ENCODE measurements around the gene GHRHR.

GHRHR gene

GRCh38 chr7:31002256-31002655 lies 38.5 kb downstream of the GHRHR start:
- H3K9me3 ChIP-seq (replicated peaks in 1 of 2; ENCODE audit: control insufficient read depth in 2 of 2, insufficient read depth in 1 of 2, low read depth in 1 of 2, low read length in 2 of 2), result peaks cover 0 to 7% of the 10 kb centered on the region in 2 donors
- no peak overlapping the region for H4K91ac ChIP-seq (ENCODE audit: low read depth, low read length, poor library complexity)
- no peaks in the 10 kb centered on the region for H3K79me1 ChIP-seq (ENCODE audit: low read depth, low read length)
- no peak overlapping the region for H3K4me3 ChIP-seq (ENCODE audit: low read length in 2 of 2)
- H2BK5ac ChIP-seq (ENCODE audit: low read length), result no peak overlapping the region
- H3K23ac ChIP-seq (ENCODE audit: low read depth, low read length, poor library complexity), result no peak overlapping the region
- no peak overlapping the region for H3K27ac ChIP-seq (replicated peaks; ENCODE audit: low read length)
- H3K36me3 ChIP-seq (replicated peaks in 1 of 2; ENCODE audit: control insufficient read depth in 2 of 2, insufficient read depth in 2 of 2, low read length in 2 of 2), result no peaks in the 10 kb centered on the region
- H3K27me3 ChIP-seq (ENCODE audit: control insufficient read depth in 3 of 3, insufficient read depth in 3 of 3, low read depth in 1 of 3, low read length in 3 of 3), result no peaks in the 10 kb centered on the region
- H3K4ac ChIP-seq (ENCODE audit: low read length), result no peak overlapping the region
- H2BK120ac ChIP-seq (ENCODE audit: low read depth, low read length), result no peak overlapping the region
- no peak overlapping the region for H2AK5ac ChIP-seq (ENCODE audit: low read depth, low read length)
- DNase-seq (ENCODE audit: low spot score), result no peak
- H3K4me2 ChIP-seq (ENCODE audit: insufficient read depth, low read length, poor library complexity, severe bottlenecking), result no peak overlapping the region
- no peak overlapping the region for H3K14ac ChIP-seq (ENCODE audit: low read length)
- no peak overlapping the region for H2AFZ ChIP-seq (ENCODE audit: low read length)
- H3K18ac ChIP-seq (ENCODE audit: low read length), result no peak overlapping the region
- H3K9ac ChIP-seq (ENCODE audit: low read depth, low read length, poor library complexity), result no peak overlapping the region
- no CpG with 5 or more reads among the region's 6 CpGs for WGBS, 2 donors (ENCODE audit: extremely low coverage in 2 of 2, insufficient read length in 2 of 2, insufficient replicate concordance in 1 of 2)
- no peak overlapping the region for H2BK15ac ChIP-seq (ENCODE audit: low read length)
- no peaks in the 10 kb centered on the region for H3K4me1 ChIP-seq (ENCODE audit: control insufficient read depth in 2 of 2, insufficient read depth in 1 of 2, low read depth in 1 of 2, low read length in 2 of 2)
- H2BK12ac ChIP-seq (ENCODE audit: low read length), result no peak overlapping the region
- H4K8ac ChIP-seq (ENCODE audit: low read depth, low read length), result no peak overlapping the region

DNA sequence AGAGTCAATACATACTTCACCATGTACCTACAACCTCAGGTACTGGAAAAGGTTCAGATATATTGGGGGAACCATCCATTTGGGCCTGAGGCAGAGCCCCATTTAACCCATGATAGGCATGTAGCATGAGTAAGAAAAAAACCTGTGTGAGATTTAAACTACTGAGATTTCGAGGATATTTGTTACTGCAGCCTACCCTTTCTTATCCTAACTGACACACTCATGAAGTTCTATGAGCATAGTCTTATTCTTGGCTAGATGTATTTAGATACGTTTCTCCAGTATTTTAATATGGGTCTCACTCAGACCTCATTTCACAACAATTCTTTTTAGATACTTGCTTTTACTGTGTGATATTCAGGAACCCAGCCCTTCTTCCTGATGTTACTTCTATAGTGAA lies 39.3 kb downstream of the GHRHR start:
- Histone ChIP-seq H3K18ac (ENCODE audit: low read length) (no peak overlapping the region), H3K36me3 (replicated peaks in 1 of 2; ENCODE audit: control insufficient read depth in 2 of 2, insufficient read depth in 2 of 2, low read length in 2 of 2) (no peaks in the 10 kb centered on the region), H3K4me3 (ENCODE audit: low read length in 2 of 2) (no peak overlapping the region), H2AFZ (ENCODE audit: low read length) (no peak overlapping the region), H3K9ac (ENCODE audit: low read depth, low read length, poor library complexity) (no peak overlapping the region), H3K27ac (replicated peaks; ENCODE audit: low read length) (no peak overlapping the region), H3K14ac (ENCODE audit: low read length) (no peak overlapping the region), H2BK5ac (ENCODE audit: low read length) (no peak overlapping the region), H2BK12ac (ENCODE audit: low read length) (no peak overlapping the region), H2BK120ac (ENCODE audit: low read depth, low read length) (no peak overlapping the region), H3K23ac (ENCODE audit: low read depth, low read length, poor library complexity) (no peak overlapping the region), H3K9me3 (replicated peaks in 1 of 2; ENCODE audit: control insufficient read depth in 2 of 2, insufficient read depth in 1 of 2, low read depth in 1 of 2, low read length in 2 of 2) (peaks cover 0 to 7% of the 10 kb centered on the region in 2 donors), H4K8ac (ENCODE audit: low read depth, low read length) (no peak overlapping the region), H3K4me2 (ENCODE audit: insufficient read depth, low read length, poor library complexity, severe bottlenecking) (no peak overlapping the region), H3K4me1 (ENCODE audit: control insufficient read depth in 2 of 2, insufficient read depth in 1 of 2, low read depth in 1 of 2, low read length in 2 of 2) (no peaks in the 10 kb centered on the region), H3K27me3 (ENCODE audit: control insufficient read depth in 3 of 3, insufficient read depth in 3 of 3, low read depth in 1 of 3, low read length in 3 of 3) (no peaks in the 10 kb centered on the region), H3K4ac (ENCODE audit: low read length) (no peak overlapping the region), H2AK5ac (ENCODE audit: low read depth, low read length) (no peak overlapping the region), H2BK15ac (ENCODE audit: low read length) (no peak overlapping the region), H4K91ac (ENCODE audit: low read depth, low read length, poor library complexity) (no peak overlapping the region), H3K79me1 (ENCODE audit: low read depth, low read length) (no peaks in the 10 kb centered on the region)
- no peak for DNase-seq (ENCODE audit: low spot score)
- WGBS, 2 donors (ENCODE audit: extremely low coverage in 2 of 2, insufficient read length in 2 of 2, insufficient replicate concordance in 1 of 2), result no CpG with 5 or more reads among the region's 2 CpGs

DNA sequence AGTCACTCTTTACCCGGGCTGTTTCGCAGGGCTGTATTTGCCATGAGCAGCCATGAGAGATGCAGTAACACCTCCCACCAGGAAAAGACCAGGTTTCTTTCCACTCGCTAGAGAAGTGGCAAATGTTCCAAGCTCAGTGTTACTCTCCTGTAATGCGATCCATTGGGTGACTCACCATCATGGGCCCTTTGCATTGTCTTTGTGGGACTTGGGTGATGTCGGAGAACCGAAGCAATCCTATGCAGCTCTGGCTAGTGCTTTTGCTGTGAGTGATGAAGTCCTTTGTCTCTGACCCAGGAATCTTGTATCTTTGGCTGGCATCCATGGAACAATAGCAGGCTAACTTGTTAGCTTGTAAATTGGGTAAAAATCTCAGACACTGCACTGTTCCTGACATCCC lies 40.0 kb downstream of the GHRHR start:
- no peak overlapping the region for H3K4ac ChIP-seq (ENCODE audit: low read length)
- H2AK5ac ChIP-seq (ENCODE audit: low read depth, low read length), result no peak overlapping the region
- no peak overlapping the region for H3K14ac ChIP-seq (ENCODE audit: low read length)
- no peak overlapping the region for H4K91ac ChIP-seq (ENCODE audit: low read depth, low read length, poor library complexity)
- WGBS, 2 donors (ENCODE audit: extremely low coverage in 2 of 2, insufficient read length in 2 of 2, insufficient replicate concordance in 1 of 2), result no CpG with 5 or more reads among the region's 6 CpGs
- H3K9ac ChIP-seq (ENCODE audit: low read depth, low read length, poor library complexity), result no peak overlapping the region
- H3K27ac ChIP-seq (replicated peaks; ENCODE audit: low read length), result no peak overlapping the region
- no peak overlapping the region for H2BK5ac ChIP-seq (ENCODE audit: low read length)
- H3K4me3 ChIP-seq (ENCODE audit: low read length in 2 of 2), result no peak overlapping the region
- no peak for DNase-seq (ENCODE audit: low spot score)
- no peaks in the 10 kb centered on the region for H3K36me3 ChIP-seq (replicated peaks in 1 of 2; ENCODE audit: control insufficient read depth in 2 of 2, insufficient read depth in 2 of 2, low read length in 2 of 2)
- H4K8ac ChIP-seq (ENCODE audit: low read depth, low read length), result no peak overlapping the region
- H2BK15ac ChIP-seq (ENCODE audit: low read length), result no peak overlapping the region
- no peak overlapping the region for H3K18ac ChIP-seq (ENCODE audit: low read length)
- H3K4me1 ChIP-seq (ENCODE audit: control insufficient read depth in 2 of 2, insufficient read depth in 1 of 2, low read depth in 1 of 2, low read length in 2 of 2), result no peaks in the 10 kb centered on the region
- H3K27me3 ChIP-seq (ENCODE audit: control insufficient read depth in 3 of 3, insufficient read depth in 3 of 3, low read depth in 1 of 3, low read length in 3 of 3), result peaks cover 0 to 3% (median 0%) of the 10 kb centered on the region in 3 experiments
- H2BK12ac ChIP-seq (ENCODE audit: low read length), result no peak overlapping the region
- no peak overlapping the region for H3K4me2 ChIP-seq (ENCODE audit: insufficient read depth, low read length, poor library complexity, severe bottlenecking)
- no peak overlapping the region for H2BK120ac ChIP-seq (ENCODE audit: low read depth, low read length)
- H3K9me3 ChIP-seq (replicated peaks in 1 of 2; ENCODE audit: control insufficient read depth in 2 of 2, insufficient read depth in 1 of 2, low read depth in 1 of 2, low read length in 2 of 2), result peaks cover 0 to 7% of the 10 kb centered on the region in 2 donors
- no peak overlapping the region for H2AFZ ChIP-seq (ENCODE audit: low read length)
- H3K23ac ChIP-seq (ENCODE audit: low read depth, low read length, poor library complexity), result no peak overlapping the region
- no peaks in the 10 kb centered on the region for H3K79me1 ChIP-seq (ENCODE audit: low read depth, low read length)

GRCh38 chr7:31004393-31004792 lies 40.6 kb downstream of the GHRHR start:
- WGBS, 2 donors (ENCODE audit: extremely low coverage in 2 of 2, insufficient read length in 2 of 2, insufficient replicate concordance in 1 of 2), result no CpG with 5 or more reads among the region's 1 CpG

More at GRCh38 chr7:31004393-31004792, 40.6 kb downstream of the GHRHR start:
- Histone ChIP-seq H2AFZ (ENCODE audit: low read length) (no peak overlapping the region), H3K9ac (ENCODE audit: low read depth, low read length, poor library complexity) (no peak overlapping the region), H3K27ac (replicated peaks; ENCODE audit: low read length) (no peak overlapping the region), H3K4me2 (ENCODE audit: insufficient read depth, low read length, poor library complexity, severe bottlenecking) (no peak overlapping the region), H2BK15ac (ENCODE audit: low read length) (no peak overlapping the region), H3K27me3 (ENCODE audit: control insufficient read depth in 3 of 3, insufficient read depth in 3 of 3, low read depth in 1 of 3, low read length in 3 of 3) (peaks cover 0 to 3% (median 0%) of the 10 kb centered on the region in 3 experiments), H3K36me3 (replicated peaks in 1 of 2; ENCODE audit: control insufficient read depth in 2 of 2, insufficient read depth in 2 of 2, low read length in 2 of 2) (no peaks in the 10 kb centered on the region), H3K4me3 (ENCODE audit: low read length in 2 of 2) (no peak overlapping the region), H3K4me1 (ENCODE audit: control insufficient read depth in 2 of 2, insufficient read depth in 1 of 2, low read depth in 1 of 2, low read length in 2 of 2) (no peaks in the 10 kb centered on the region), H3K4ac (ENCODE audit: low read length) (no peak overlapping the region), H2AK5ac (ENCODE audit: low read depth, low read length) (no peak overlapping the region), H4K91ac (ENCODE audit: low read depth, low read length, poor library complexity) (no peak overlapping the region), H3K79me1 (ENCODE audit: low read depth, low read length) (no peaks in the 10 kb centered on the region), H4K8ac (ENCODE audit: low read depth, low read length) (no peak overlapping the region), H3K9me3 (replicated peaks in 1 of 2; ENCODE audit: control insufficient read depth in 2 of 2, insufficient read depth in 1 of 2, low read depth in 1 of 2, low read length in 2 of 2) (peaks cover 0 to 7% of the 10 kb centered on the region in 2 donors), H2BK5ac (ENCODE audit: low read length) (no peak overlapping the region), H2BK120ac (ENCODE audit: low read depth, low read length) (no peak overlapping the region), H3K18ac (ENCODE audit: low read length) (no peak overlapping the region), H2BK12ac (ENCODE audit: low read length) (no peak overlapping the region), H3K14ac (ENCODE audit: low read length) (no peak overlapping the region), H3K23ac (ENCODE audit: low read depth, low read length, poor library complexity) (no peak overlapping the region)
- DNase-seq (ENCODE audit: low spot score), result no peak

Data from neuronal stem cell (in vitro differentiated cells).